ENCODE measurements around the gene PACRG. TPM values are rescaled to one million over a fixed set of nuclear protein-coding genes. Genes with fewer than 3 reads are reported as not detected.

Gene PACRG
- total RNA-seq, 2 donors from 2014 or later, result 13.0 TPM; not detected in 1

- ATAC-seq (ENCODE audit: insufficient number of reproducible peaks, low FRiP score, low read depth) (no peak), DNase-seq (ENCODE audit: low spot score) (no peak)
- Histone ChIP-seq H3K4me3 (no peak overlapping the region), H3K27me3 (replicated peaks; ENCODE audit: insufficient read depth) (no peaks in the 10 kb centered on the region), H3K27ac (no peak overlapping the region), H3K36me3 (no peaks in the 10 kb centered on the region), H3K4me1 (ENCODE audit: control insufficient read depth in 1 of 2, low read depth in 2 of 2) (no peaks in the 10 kb centered on the region), H3K9me3 (no peaks in the 10 kb centered on the region)
- no peak for TF ChIP-seq CTCF (IDR thresholded peaks at IDR 0.05)
Observed at GRCh38 chr6:163282672-163283071, 554.9 kb downstream of the PACRG start.

GRCh38 chr6:163284151-163284550 lies 556.4 kb downstream of the PACRG start:
- Histone ChIP-seq H3K4me1 (ENCODE audit: control insufficient read depth in 1 of 2, low read depth in 2 of 2) (no peaks in the 10 kb centered on the region), H3K9me3 (no peaks in the 10 kb centered on the region), H3K4me3 (no peak overlapping the region), H3K36me3 (no peaks in the 10 kb centered on the region), H3K27me3 (replicated peaks; ENCODE audit: insufficient read depth) (no peaks in the 10 kb centered on the region), H3K27ac (no peak overlapping the region)
- ATAC-seq (ENCODE audit: insufficient number of reproducible peaks, low FRiP score, low read depth) (no peak), DNase-seq (ENCODE audit: low spot score) (no peak)
- no peak for TF ChIP-seq CTCF (IDR thresholded peaks at IDR 0.05)

- Histone ChIP-seq H3K27me3 (replicated peaks; ENCODE audit: insufficient read depth) (no peaks in the 10 kb centered on the region), H3K9me3 (no peaks in the 10 kb centered on the region), H3K4me3 (no peak overlapping the region), H3K27ac (no peak overlapping the region), H3K4me1 (ENCODE audit: control insufficient read depth in 1 of 2, low read depth in 2 of 2) (no peaks in the 10 kb centered on the region), H3K36me3 (no peaks in the 10 kb centered on the region)
- TF ChIP-seq CTCF (IDR thresholded peaks at IDR 0.05), result no peak
- ATAC-seq (ENCODE audit: insufficient number of reproducible peaks, low FRiP score, low read depth), result no peak
- no peak for DNase-seq (ENCODE audit: low spot score)
Observed at GRCh38 chr6:163285691-163286090, 557.9 kb downstream of the PACRG start.

- H3K4me1 ChIP-seq (ENCODE audit: control insufficient read depth in 1 of 2, low read depth in 2 of 2), result no peaks in the 10 kb centered on the region
- no peak overlapping the region for H3K4me3 ChIP-seq
- no peaks in the 10 kb centered on the region for H3K27me3 ChIP-seq (replicated peaks; ENCODE audit: insufficient read depth)
- no peak overlapping the region for H3K27ac ChIP-seq
- H3K9me3 ChIP-seq, result no peaks in the 10 kb centered on the region
- no peak for ATAC-seq (ENCODE audit: insufficient number of reproducible peaks, low FRiP score, low read depth)
- H3K36me3 ChIP-seq, result no peaks in the 10 kb centered on the region
- no peak for DNase-seq (ENCODE audit: low spot score)
- no peak for TF ChIP-seq CTCF (IDR thresholded peaks at IDR 0.05)
Observed at GRCh38 chr6:163287626-163288025, 559.9 kb downstream of the PACRG start.

GRCh38 chr6:163288066-163288465 lies 560.3 kb downstream of the PACRG start:
- no peak for TF ChIP-seq CTCF (IDR thresholded peaks at IDR 0.05)
- no peak for ATAC-seq (ENCODE audit: insufficient number of reproducible peaks, low FRiP score, low read depth)

More at GRCh38 chr6:163288066-163288465, 560.3 kb downstream of the PACRG start:
- H3K4me3 ChIP-seq, result no peak overlapping the region
- no peak overlapping the region for H3K27ac ChIP-seq
- no peaks in the 10 kb centered on the region for H3K36me3 ChIP-seq
- no peaks in the 10 kb centered on the region for H3K9me3 ChIP-seq
- DNase-seq (ENCODE audit: low spot score), result no peak
- H3K4me1 ChIP-seq (ENCODE audit: control insufficient read depth in 1 of 2, low read depth in 2 of 2), result no peaks in the 10 kb centered on the region
- no peaks in the 10 kb centered on the region for H3K27me3 ChIP-seq (replicated peaks; ENCODE audit: insufficient read depth)

Measured in thoracic aorta (tissue), 2 donors.